HCT116 (cell line): ENCODE results near the gene ASB1. TPM values are rescaled to one million over a fixed set of nuclear protein-coding genes. Genes with fewer than 3 reads are reported as not detected.

Experiments
- ATAC-seq: fragments of 200-7000 bp; cut with Tn5 transposase; 2 replicates; pipeline ENCODE4 v1.9.1; 2020; ENCODE audit warnings: mild to moderate bottlenecking, moderate library complexity
- BruUV-seq: library from RNA; stranded (reverse); fragments of 400-500 nt; replicated peaks from 2 replicates; lab custom pipeline; 2021; lab: Mats Ljungman, UMichigan
- CTCF ChIA-PET: fragments of 300-600 bp; sonication (Branson Sonifier 250); formaldehyde crosslinking; loops from one replicate; lab custom pipeline; 2021; ENCODE audit warnings: antibody characterized with exemption; lab: Charles Lee
- POLR2A ChIA-PET: fragments of 300-600, 350-600 bp; sonication (Branson Sonifier 250); formaldehyde crosslinking; loops from one replicate; lab custom pipeline; 2021; ENCODE audit warnings: antibody characterized with exemption; lab: Charles Lee
- RAD21 ChIA-PET, 2 experiments: fragments of 300-600 bp; sonication (Branson Sonifier 250); formaldehyde crosslinking; loops; one replicate each; lab custom pipeline; 2023; ENCODE audit warnings: low total read pairs in 2 of 2; ENCODE audit not compliant: uncharacterized antibody in 2 of 2, unreplicated experiment in 2 of 2, low non-redundant PET in 1 of 2; lab: Charles Lee
- DNase-seq: peaks from one replicate; pipeline ENCODE4 v3.0.0-alpha.2; 2010; ENCODE audit warnings: low read depth, low spot score
- H2AFZ ChIP-seq: fragments of 200-600 bp; shearing (Covaris generic), sonication (generic); 2 replicates; pipeline ENCODE4 v1.6.1; 2017; ENCODE audit warnings: low read depth, mixed run types, mixed read lengths, antibody characterized with exemption, low read length; ENCODE audit not compliant: poor library complexity, severe bottlenecking
- H3K27ac ChIP-seq: 2 replicates; pipeline ENCODE4 v1.5.1; 2012; ENCODE audit warnings: low read depth, low read length
- H3K27me3 ChIP-seq: fragments of 200-600 bp; sonication (generic); 2 replicates; pipeline ENCODE4 v1.6.1; 2016; ENCODE audit warnings: mixed run types, low read length, mixed read lengths; ENCODE audit not compliant: insufficient read depth
- H3K36me3 ChIP-seq, 2 experiments: fragments of 200-500 bp in 1 of 2; fragments of 200-600 bp in 1 of 2; sonication (Bioruptor generic) in 1 of 2; sonication (generic) in 1 of 2; 2 replicates each; pipeline versions ENCODE4 v1.5.1 to v1.6.1; 2014 to 2016; ENCODE audit warnings: low read length in 2 of 2, inconsistent platforms in 1 of 2, mixed read lengths in 1 of 2, mixed run types in 1 of 2; ENCODE audit not compliant: insufficient read depth in 2 of 2, control insufficient read depth in 1 of 2
- H3K4me1 ChIP-seq, 2 experiments: fragments of 200-600 bp in 1 of 2; sonication (generic) in 1 of 2; 2 replicates each; pipeline versions ENCODE4 v1.5.1 to v1.6.1; 2012 to 2017; ENCODE audit warnings: low read length in 2 of 2, inconsistent platforms in 1 of 2, mild to moderate bottlenecking in 1 of 2, mixed read lengths in 1 of 2, mixed run types in 1 of 2, moderate library complexity in 1 of 2; ENCODE audit not compliant: insufficient read depth in 2 of 2, control insufficient read depth in 1 of 2
- H3K4me2 ChIP-seq: fragments of 200-600 bp; sonication (generic); 2 replicates; pipeline ENCODE4 v1.6.1; 2017; ENCODE audit warnings: mixed run types, low read length, mixed read lengths
- H3K4me3 ChIP-seq, 2 experiments: fragments of 200-600 bp in 1 of 2; sonication (generic) in 1 of 2; replicated peaks in 1 of 2; 2 replicates each; pipeline ENCODE4 v1.5.1; 2011 to 2016; ENCODE audit warnings: low read length in 2 of 2, control low read depth in 1 of 2, low read depth in 1 of 2, mild to moderate bottlenecking in 1 of 2, mixed read lengths in 1 of 2, mixed run types in 1 of 2
- H3K79me2 ChIP-seq: fragments of 200-600 bp; sonication (generic); 2 replicates; pipeline ENCODE4 v1.6.1; 2017; ENCODE audit warnings: mild to moderate bottlenecking, mixed run types, low read length, moderate library complexity, mixed read lengths; ENCODE audit not compliant: insufficient read depth
- H3K9ac ChIP-seq: fragments of 200-600 bp; sonication (generic); 2 replicates; pipeline ENCODE4 v1.6.1; 2016; ENCODE audit warnings: low read length, mixed read lengths
- H3K9me2 ChIP-seq: fragments of 200-600 bp; sonication (generic), shearing (Covaris generic); 2 replicates; pipeline ENCODE4 v1.6.1; 2017; ENCODE audit warnings: mixed run types, mild to moderate bottlenecking, moderate library complexity; ENCODE audit not compliant: insufficient read depth
- H3K9me3 ChIP-seq, 2 experiments: fragments of 200-500 bp in 1 of 2; fragments of 200-600 bp in 1 of 2; sonication (Bioruptor generic) in 1 of 2; sonication (generic) in 1 of 2; 2 replicates each; pipeline ENCODE4 v1.6.1; 2014 to 2017; ENCODE audit warnings: low read length in 2 of 2, mixed read lengths in 2 of 2, inconsistent platforms in 1 of 2, low read depth in 1 of 2, mild to moderate bottlenecking in 1 of 2, mixed run types in 1 of 2, moderate library complexity in 1 of 2; ENCODE audit not compliant: control insufficient read depth in 1 of 2, insufficient read depth in 1 of 2
- H4K20me1 ChIP-seq: fragments of 200-600 bp; sonication (generic), shearing (Covaris generic); 2 replicates; pipeline ENCODE4 v1.6.1; 2017; ENCODE audit warnings: mixed run types, mild to moderate bottlenecking, moderate library complexity; ENCODE audit not compliant: insufficient read depth
- CBX3 ChIP-seq: IDR thresholded peaks from 2 replicates; pipeline ENCODE4 v1.6.1; 2012; ENCODE audit warnings: low read depth
- CEBPB ChIP-seq: IDR thresholded peaks from 2 replicates; pipeline ENCODE4 v1.6.1; 2012; ENCODE audit warnings: low read depth
- EGR1 ChIP-seq: IDR thresholded peaks from 2 replicates; pipeline ENCODE4 v1.6.1; 2012; ENCODE audit warnings: low read depth
- EZH2phosphoT487 ChIP-seq: fragments of 200-600 bp; IDR thresholded peaks from 2 replicates; pipeline ENCODE4 v1.6.1; 2018; ENCODE audit warnings: antibody characterized with exemption, borderline replicate concordance
- FOSL1 ChIP-seq: IDR thresholded peaks from 2 replicates; pipeline ENCODE4 v1.6.1; 2012; ENCODE audit warnings: low read depth
- JUND ChIP-seq: IDR thresholded peaks from 2 replicates; pipeline ENCODE4 v1.6.1; 2012
- POLR2A ChIP-seq: IDR thresholded peaks from 2 replicates; pipeline ENCODE4 v1.7.0; 2011; ENCODE audit warnings: borderline replicate concordance; ENCODE audit not compliant: insufficient read depth, insufficient read length; ENCODE audit errors: extremely low read depth
- SIN3A ChIP-seq: IDR thresholded peaks from 2 replicates; pipeline ENCODE4 v1.6.1; 2012; ENCODE audit warnings: low read depth
- TCF7L2 ChIP-seq: IDR thresholded peaks from 2 replicates; pipeline ENCODE4 v1.7.0; 2011; ENCODE audit warnings: borderline replicate concordance, inconsistent platforms; ENCODE audit not compliant: insufficient read depth, insufficient read length; ENCODE audit errors: extremely low read depth
- intact Hi-C: fragments of 100-400 bp; cut with micrococcal nuclease; formaldehyde crosslinking; loops from 2 replicates; pipeline ENCODE4 v1.10.0; 2022
- total RNA-seq: library from RNA; stranded (reverse); gene quantifications from one replicate; pipeline ENCODE4 v1.2.1, GENCODE V29; 2021; ENCODE audit not compliant: unreplicated experiment
- TF ChIP-seq, protein P1 (sequence below): IDR thresholded peaks from 2 replicates; pipeline ENCODE4 v1.6.1; 2012

ASB1 gene
- total RNA-seq, 1 experiment from 2014 or later: 43.1 TPM

DNA sequence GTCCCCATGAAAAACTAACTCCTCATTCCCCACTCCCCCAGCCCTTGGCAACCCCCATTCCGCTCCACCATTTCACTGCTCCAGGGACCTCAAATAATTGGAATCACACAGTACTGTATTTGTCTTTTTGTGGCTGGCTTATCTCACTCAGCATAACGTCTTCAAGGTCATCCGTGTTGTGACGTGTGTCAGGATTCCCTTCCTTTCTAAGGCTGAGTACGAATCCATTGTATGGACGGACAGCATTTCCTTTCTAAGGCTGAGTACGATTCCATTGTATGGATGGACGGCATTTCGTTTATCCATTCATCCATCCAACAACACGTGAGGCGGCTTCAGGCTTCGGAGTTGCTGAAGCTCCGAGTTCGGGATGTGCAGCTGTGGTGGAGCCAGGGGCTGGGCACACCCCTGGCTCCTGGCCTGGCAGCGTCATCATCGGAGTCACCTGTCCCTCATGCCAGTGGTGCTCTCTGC is 1.2 kb upstream of the ASB1 start:
- Histone ChIP-seq H3K9me3 (peaks cover 2% of the 10 kb centered on the region in 2 experiments; a peak in 2 of 4 replicates), H3K79me2 (peaks cover 35% of the 10 kb centered on the region), H3K4me1 (peaks cover 17 to 20% of the 10 kb centered on the region in 2 experiments), H3K27me3 (no peaks in the 10 kb centered on the region), H3K4me2 (peak overlapping the region; percentile 87), H3K9ac (peak overlapping the region; percentile 87), H4K20me1 (no peaks in the 10 kb centered on the region), H2AFZ (no peak overlapping the region), H3K36me3 (peaks cover 0 to 8% of the 10 kb centered on the region in 2 experiments; a peak in 2 of 4 replicates), H3K27ac (peak overlapping the region; percentile 98), H3K4me3 (peak overlapping the region; percentile 95 to 96), H3K9me2 (no peaks in the 10 kb centered on the region)
- DNase-seq (no peak), ATAC-seq (no peak)
- intact Hi-C loops: no loop called here
- no TSS peak for BruUV-seq
- TF ChIP-seq POLR2A (no peak), EZH2phosphoT487 (no peak), CBX3 (no peak), TCF7L2 (no peak), CEBPB (no peak), SIN3A (no peak), JUND (no peak), FOSL1 (no peak)
- TF ChIP-seq, protein P1, sequence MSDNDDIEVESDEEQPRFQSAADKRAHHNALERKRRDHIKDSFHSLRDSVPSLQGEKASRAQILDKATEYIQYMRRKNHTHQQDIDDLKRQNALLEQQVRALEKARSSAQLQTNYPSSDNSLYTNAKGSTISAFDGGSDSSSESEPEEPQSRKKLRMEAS: no peak
- CTCF ChIA-PET: no interaction called here
- POLR2A ChIA-PET: no interaction called here
- RAD21 ChIA-PET: no interaction called here

DNA sequence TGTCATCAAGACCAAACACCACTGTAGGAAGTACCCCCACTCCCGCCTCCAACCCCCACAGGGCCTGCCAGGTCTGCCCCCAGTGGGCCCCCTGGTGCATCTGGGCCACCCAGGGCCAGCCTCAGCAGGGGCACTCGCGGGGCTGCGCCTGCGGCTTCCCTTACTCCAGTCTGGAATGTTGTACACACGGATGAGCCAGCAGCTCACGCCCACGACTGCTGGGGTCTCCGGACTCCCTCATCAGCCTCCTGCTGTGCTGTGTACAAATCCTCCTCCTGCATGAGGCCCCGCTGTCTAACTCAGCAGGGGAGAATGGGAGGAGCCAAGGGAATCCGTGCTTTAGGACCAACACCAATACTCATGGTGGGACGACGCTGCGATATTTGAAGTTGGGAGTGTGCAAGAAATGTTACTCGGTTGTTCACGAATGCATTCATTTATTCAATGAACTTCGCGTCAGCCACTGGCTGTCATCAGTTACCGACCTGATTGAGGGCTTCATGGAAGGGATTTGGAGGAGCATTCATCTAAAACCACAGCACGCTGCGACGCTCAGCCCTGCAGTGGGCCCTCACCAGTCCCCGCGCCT is 654 bp upstream of the ASB1 start:
- CTCF ChIA-PET: no interaction called here

More for the DNA sequence above, 654 bp upstream of the ASB1 start:
- Histone ChIP-seq H3K4me1 (peaks cover 17 to 20% of the 10 kb centered on the region in 2 experiments), H3K9ac (peak overlapping the region; percentile 87), H3K4me2 (peak overlapping the region; percentile 87), H2AFZ (peak overlapping the region; percentile 58), H4K20me1 (no peaks in the 10 kb centered on the region), H3K36me3 (peaks cover 0 to 12% of the 10 kb centered on the region in 2 experiments; a peak in 2 of 4 replicates), H3K79me2 (peaks cover 41% of the 10 kb centered on the region), H3K27me3 (no peaks in the 10 kb centered on the region), H3K9me3 (peaks cover 3 to 6% of the 10 kb centered on the region in 2 experiments; a peak in 2 of 4 replicates), H3K9me2 (no peaks in the 10 kb centered on the region), H3K27ac (peak overlapping the region; percentile 98), H3K4me3 (peak overlapping the region; percentile 95 to 96)
- ChIA-PET RAD21 (no interaction called here), POLR2A (no interaction called here)
- no peak for TF ChIP-seq FOSL1
- peak; percentile 33; the same call in 1 of the 2 replicates for TF ChIP-seq EGR1
- TSS peak; percentile 77 for BruUV-seq
- peak; percentile 56 for ATAC-seq
- DNase-seq: peak; percentile 28
- intact Hi-C loops: no loop called here
